AG09319 (cell line): ENCODE measurements around the gene AASDHPPT.

Experiments used
- DNase-seq: peaks from one replicate; pipeline ENCODE4 v3.0.0-alpha.2; 2010; ENCODE audit warnings: low read depth; ENCODE audit errors: extremely low read depth
- TF ChIP-seq, protein P1 (sequence below): IDR thresholded peaks from 2 replicates; pipeline ENCODE4 v1.5.1; 2011; ENCODE audit warnings: low read depth, mild to moderate bottlenecking, inconsistent platforms, low read length, moderate library complexity

Gene AASDHPPT

GRCh38 chr11:106077609-106078455 is at the start of gene AASDHPPT:
Gene AASDHPPT, plus strand, starts transcription at chr11:106077662. Its CDS starts 49 bp downstream, at chr11:106077711.
- TF ChIP-seq, protein P1, sequence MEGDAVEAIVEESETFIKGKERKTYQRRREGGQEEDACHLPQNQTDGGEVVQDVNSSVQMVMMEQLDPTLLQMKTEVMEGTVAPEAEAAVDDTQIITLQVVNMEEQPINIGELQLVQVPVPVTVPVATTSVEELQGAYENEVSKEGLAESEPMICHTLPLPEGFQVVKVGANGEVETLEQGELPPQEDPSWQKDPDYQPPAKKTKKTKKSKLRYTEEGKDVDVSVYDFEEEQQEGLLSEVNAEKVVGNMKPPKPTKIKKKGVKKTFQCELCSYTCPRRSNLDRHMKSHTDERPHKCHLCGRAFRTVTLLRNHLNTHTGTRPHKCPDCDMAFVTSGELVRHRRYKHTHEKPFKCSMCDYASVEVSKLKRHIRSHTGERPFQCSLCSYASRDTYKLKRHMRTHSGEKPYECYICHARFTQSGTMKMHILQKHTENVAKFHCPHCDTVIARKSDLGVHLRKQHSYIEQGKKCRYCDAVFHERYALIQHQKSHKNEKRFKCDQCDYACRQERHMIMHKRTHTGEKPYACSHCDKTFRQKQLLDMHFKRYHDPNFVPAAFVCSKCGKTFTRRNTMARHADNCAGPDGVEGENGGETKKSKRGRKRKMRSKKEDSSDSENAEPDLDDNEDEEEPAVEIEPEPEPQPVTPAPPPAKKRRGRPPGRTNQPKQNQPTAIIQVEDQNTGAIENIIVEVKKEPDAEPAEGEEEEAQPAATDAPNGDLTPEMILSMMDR, result no peak; the same call in 1 of the 2 replicates

GRCh38 chr11:106030609-106031008 is 46.9 kb upstream of the AASDHPPT start:
- TF ChIP-seq, protein P1, result no peak
- no peak for DNase-seq

More at GRCh38 chr11:106077609-106078455, at the start of gene AASDHPPT:
- DNase-seq, result no peak

DNA sequence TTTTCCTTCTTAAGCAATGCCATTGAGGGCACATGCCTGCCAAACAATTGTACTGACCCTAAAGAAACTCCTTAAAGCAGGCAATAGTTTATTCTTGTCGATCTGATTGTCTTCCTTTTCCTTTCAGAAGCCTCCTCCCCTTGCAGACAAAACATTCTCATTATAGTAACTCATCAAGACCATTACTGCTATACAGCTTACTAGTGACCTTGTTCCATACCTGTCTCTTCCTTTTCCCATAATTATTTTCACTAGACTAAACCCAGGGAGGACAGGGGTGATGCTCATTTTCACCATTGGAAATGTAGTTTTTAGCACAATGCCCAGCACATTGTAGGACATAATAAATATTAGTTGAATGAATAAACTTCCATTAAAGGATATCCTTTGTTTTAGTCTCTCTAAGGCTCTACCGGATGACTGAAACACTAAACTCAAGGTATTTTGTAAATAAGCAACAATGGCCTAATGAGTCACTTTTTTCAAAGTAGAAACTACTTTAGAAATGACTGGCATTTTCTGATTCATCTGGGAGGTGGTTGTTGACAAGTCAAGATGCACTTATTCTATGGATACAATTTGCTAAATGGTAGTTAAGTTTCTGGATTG is 46.2 kb upstream of the AASDHPPT start:
- no peak for DNase-seq
- TF ChIP-seq, protein P1, result no peak

DNA sequence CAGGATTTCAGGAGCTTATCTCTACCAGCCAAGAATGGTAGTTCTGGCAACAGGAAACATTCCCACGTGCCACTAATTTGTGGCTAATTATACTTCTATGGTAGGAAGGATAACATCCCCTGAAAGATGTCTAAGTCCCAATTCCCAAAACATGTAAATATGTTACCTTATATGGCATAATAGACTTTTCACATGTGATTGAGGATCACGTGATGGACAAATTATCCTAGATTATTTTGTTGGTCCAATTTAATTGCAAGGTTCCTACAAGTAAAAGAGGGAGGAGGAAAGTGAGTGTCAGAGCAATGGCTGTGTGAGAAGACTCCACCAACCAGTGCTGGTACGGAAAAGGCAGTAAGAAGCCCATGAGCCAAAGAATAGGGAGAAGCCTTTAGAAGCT is 45.5 kb upstream of the AASDHPPT start:
- TF ChIP-seq, protein P1, result no peak
- DNase-seq, result no peak

GRCh38 chr11:106032861-106033260 is 44.6 kb upstream of the AASDHPPT start:
- DNase-seq, result no peak
- TF ChIP-seq, protein P1, result no peak

DNA sequence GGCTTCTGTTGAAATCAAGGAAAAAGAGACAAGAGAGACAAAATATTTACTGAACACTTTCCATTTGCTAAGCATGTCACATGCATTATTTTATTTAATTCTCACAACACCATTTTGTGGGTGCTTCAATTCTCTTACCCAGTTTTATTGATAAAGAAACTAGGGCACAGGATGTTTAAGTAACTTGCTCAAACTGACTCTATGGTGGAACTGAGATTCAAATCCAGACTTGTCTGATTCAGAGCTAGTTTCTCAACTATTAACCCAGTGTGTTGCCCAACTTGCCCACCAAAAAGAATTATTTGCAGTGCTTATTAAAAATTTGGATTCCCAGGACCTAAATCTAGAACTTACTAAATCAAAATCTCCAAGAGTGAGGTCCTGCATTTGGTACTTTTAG is 33.9 kb upstream of the AASDHPPT start:
- DNase-seq, result no peak
- TF ChIP-seq, protein P1, result no peak

DNA sequence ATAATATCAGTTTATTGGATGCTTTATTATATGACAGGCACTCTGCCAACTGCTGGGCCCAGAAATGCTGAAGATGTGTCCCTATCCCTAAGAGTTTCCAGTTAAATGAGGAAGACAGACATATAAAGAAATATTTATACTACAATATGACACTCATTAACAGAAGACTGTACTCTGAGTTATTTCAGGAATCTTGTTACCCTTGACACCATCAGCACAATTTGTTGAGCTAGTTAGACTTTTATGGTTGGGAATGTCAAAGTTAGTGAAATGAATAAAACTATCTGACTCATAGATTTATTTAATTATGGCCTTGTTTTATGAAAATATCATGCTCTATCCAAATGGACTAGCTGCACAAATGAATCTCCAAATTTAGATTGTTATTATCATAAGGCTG is 29.8 kb upstream of the AASDHPPT start:
- TF ChIP-seq, protein P1, result no peak
- DNase-seq, result no peak
